ENCODE data around the gene UQCR11.
A peak's percentile ranks its signal among the peaks of the same experiment; 100 is the strongest.

- no peak for TF ChIP-seq USF1 (IDR thresholded peaks at IDR 0.05)
- peak; percentile 93 for TF ChIP-seq ZBTB7A (IDR thresholded peaks at IDR 0.05; ENCODE audit: low read depth)
- TF ChIP-seq TAF1 (IDR thresholded peaks at IDR 0.05; ENCODE audit: low read depth), result no peak
- TF ChIP-seq TEAD4 (IDR thresholded peaks at IDR 0.05), result peak; percentile 19; the same call in 1 of the 2 replicates
- TF ChIP-seq CREB1 (IDR thresholded peaks at IDR 0.05; ENCODE audit: low read depth), result no peak
- no peak for TF ChIP-seq RAD21 (IDR thresholded peaks at IDR 0.05; ENCODE audit: low read depth)
- 0 out of 2 replicates have a peak, but pooled peaks have one; percentile 15 for TF ChIP-seq TCF12 (IDR thresholded peaks at IDR 0.05; ENCODE audit: low read depth)
- TF ChIP-seq MAX (IDR thresholded peaks at IDR 0.05), result no peak
- TF ChIP-seq CEBPB (IDR thresholded peaks at IDR 0.05), result no peak
These were observed 46.5 kb upstream of the UQCR11 start for GRCh38 chr19:1651568-1652291.
